ENCODE measurements around the gene LTBP1.

GRCh38 chr2:32923109-32923508, 23.6 kb upstream of the LTBP1 start:
- no peak for TF ChIP-seq CTCF (IDR thresholded peaks at IDR 0.05; ENCODE audit: poor library complexity)
- TF ChIP-seq EZH2 (IDR thresholded peaks at IDR 0.05; ENCODE audit: borderline replicate concordance): no peak
- TF ChIP-seq EZH2phosphoT487 (IDR thresholded peaks at IDR 0.05; ENCODE audit: low read depth, severe bottlenecking, unreplicated experiment): no peak

Data from hepatocyte (in vitro differentiated cells).